ENCODE results near the gene FAM118B.
"Not testable (repeated sequence)": the region's sequence is repeated elsewhere in the genome, so short reads cannot be mapped to it uniquely, and the experiment has no call there.

Gene FAM118B

DNA sequence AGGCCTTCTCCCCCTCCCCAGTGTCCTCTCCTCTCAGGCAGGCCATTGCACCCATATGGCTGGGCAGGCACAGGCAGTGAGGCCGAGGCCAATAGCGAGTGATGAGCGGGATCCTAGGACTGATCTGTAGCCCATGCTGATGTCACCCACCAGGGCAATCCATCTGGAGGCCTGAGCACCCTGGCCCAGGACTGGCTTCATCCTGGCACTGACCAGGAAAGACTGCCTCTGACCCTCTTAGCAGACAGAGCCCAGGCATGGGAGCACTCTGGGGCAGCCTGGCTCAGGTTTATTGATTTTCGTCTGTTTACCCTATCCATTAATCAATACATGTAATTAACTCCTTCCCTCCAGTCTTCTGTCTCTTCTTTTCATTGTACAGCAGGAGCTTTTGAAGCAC, 66.2 kb downstream of the FAM118B start:
- DNase-seq = no peak

DNA sequence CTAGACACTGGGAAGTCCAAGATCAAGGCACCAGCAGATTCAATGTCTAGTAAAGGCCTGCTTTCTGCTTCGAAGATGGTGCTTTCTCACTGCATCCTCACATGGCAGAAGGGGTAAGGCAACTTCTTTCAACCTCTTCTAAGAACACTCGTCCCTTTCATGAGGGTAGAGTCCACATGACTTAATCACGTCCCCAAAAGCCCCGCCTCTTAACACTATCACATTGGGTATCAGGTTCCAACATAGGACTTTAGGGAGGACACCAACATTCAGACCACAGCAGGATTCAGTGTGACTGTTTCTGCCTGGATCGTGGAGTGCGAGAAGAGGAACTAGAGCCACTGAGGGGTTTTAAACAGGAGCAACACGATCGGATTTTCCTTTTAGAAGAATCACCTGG, 67.6 kb downstream of the FAM118B start:
- DNase-seq = no peak

DNA sequence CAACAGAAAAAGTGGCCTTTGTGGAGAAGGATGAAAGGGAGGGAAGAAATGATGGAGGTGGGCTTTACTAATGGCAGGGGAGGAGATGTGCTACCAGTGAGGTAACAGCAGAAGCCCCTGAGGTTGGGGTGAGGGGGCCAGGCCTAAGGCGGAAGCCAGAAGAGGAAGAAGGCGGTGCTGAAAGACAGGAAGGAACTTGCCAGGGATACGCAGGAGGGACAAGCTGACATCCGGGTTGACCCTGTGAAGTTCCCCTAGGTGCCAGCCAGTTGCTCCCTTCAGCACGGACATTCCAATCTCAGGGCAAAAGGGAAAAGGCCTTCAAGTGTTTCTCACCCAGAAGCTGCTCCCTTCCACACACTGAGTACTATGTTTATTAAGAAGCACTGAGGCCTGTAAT, 69.0 kb downstream of the FAM118B start:
- no peak for DNase-seq

DNA sequence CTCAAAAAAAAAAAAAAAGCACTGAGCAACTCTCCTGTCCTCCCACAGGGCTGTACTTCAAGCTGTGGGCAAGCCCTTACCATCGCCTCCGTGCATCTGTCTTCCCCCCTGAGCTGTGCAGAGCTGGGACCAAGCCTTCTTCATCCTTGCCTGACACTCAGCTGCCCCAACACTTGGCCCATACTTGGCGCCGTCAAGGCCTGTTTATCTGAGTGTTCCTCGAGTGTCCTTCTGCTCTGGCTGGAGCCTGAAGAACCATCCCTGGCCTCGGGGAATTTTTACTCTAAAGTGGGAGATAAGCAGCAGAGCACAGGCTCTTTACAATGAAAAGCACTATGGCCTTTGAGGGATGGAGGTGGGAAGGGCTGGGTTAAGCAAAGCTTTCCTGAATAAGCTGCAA, 69.7 kb downstream of the FAM118B start:
- DNase-seq = no peak

DNA sequence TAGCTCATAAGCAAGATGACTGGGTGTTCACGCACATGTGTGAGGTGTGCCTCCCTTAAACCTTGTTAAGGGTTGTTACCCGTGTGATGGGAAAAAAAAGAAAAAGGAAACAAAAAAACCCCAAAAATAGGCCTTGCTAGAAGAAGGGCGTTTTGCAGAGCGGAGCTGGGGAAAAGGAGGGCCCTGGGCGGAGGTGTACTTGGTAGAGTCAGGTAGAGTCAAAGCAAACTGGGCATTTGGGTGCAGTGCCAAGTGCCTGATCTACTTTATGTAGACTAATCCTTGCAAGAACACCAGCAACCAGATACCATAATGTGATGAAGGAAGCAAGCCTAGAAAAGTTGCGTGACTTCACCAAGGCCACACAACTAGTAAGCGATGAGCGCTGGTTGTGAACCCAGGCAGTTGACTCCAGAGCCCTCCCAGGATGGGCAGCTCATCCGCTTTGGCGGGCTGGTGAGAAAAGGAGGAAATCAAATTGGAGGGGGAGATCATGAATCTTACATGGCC, 70.1 kb downstream of the FAM118B start:
- DNase-seq = no peak

DNA sequence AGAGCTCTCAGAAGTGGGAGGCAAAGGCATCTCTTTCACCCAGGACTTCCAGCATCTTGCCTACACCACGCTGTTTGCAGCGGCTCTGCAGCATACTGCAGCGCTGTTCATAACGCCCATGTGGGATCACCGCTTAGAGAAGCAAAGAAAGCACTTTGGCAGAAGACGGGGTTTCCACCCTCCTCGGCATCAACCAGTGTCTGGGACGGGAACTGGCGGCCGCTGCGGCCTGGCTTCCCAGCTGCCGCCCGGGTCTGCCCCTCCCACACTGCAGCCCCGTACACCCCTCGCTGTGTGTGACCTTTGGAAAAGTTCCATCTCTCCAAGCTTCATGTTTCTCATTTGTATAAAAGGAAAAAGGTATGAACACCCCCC, 70.8 kb downstream of the FAM118B start:
- DNase-seq = peak; percentile 52

DNA sequence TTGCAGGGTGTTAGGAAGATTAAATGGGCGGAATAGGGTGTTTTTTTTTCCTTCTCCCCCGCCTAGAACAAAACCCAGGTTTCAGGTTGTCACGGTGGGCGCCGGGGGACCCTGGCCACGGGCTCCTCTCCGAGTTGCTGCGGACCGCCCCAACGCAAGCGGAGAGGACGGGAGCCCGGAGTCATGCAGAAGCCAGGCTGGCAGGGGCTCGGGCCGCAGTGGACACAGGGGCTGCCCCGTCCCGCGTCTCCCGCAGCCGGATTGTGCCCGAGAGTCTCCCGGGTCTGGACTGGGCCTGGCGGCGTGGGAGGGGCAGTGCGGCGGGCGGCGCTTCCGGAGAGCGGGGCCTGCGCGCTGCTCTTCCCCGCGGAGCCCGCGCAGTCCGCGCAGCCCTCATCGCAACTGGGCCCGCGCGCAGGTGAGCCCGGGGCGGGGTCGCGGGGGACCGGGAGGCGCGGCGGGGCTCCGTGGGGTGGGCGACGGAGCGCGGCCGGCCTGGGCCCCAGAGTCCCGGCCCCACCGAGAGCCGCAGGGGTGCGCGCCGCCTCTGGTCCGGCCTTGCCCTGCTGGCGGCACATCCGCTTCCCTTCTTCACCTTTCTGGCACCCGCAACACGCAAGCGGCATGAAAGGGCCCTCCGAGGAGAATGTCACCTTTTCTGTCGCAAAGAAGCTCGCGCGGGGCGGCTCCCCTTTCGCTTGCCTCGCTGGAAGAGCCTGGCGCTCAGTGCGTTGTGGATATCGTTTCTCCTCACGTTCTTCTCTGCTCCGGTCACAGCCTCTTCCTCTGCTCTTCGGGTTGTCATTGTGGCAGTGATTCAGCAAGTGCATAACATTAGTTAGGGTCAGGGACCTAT, 71.4 kb downstream of the FAM118B start, which contains the start of gene TIRAP:
TSS of gene TIRAP (plus strand) at position 358 of the 856 bp plus-strand sequence. CDS start 7,802 bp downstream, outside the sequence.
- DNase-seq = peak; percentile 71

DNA sequence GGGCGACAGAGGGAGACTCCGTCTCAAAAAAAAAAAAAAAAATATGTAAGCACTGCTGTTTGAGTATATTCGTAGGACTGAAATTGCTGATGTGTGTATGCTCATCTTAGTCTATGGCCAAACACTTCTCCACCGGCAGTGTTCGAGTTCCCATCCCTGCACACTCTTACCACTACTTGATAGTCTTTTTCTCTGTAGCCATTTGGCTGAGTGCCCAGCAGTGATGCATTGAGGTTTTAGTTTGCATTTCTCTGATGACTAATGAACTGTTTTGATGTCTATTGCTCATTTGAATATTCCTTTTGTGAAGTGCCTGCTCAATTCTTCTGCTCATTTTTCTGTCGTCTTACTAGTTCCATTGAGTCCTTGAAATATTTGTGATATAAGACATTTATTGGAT, 73.2 kb downstream of the FAM118B start:
- DNase-seq = peak; percentile 76

DNA sequence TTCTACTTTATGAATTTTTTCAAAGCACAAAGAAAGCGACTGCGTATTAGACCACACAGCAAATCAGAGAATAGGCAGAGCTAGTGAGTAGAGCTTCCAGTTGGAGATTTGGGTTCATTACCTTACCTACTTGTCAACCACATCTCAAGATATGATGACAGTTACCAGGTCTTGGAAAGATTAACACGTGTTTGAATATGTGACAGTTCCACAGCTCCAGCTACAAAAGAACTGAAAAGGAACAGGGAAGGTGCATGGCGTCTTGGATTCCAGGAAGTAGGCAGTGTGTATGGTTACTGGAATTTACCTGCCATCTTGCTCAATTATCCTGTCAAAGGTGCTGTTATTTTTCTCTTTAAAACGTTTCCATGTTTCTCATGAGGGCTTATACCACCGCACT, 76.7 kb downstream of the FAM118B start:
- no peak for DNase-seq

DNA sequence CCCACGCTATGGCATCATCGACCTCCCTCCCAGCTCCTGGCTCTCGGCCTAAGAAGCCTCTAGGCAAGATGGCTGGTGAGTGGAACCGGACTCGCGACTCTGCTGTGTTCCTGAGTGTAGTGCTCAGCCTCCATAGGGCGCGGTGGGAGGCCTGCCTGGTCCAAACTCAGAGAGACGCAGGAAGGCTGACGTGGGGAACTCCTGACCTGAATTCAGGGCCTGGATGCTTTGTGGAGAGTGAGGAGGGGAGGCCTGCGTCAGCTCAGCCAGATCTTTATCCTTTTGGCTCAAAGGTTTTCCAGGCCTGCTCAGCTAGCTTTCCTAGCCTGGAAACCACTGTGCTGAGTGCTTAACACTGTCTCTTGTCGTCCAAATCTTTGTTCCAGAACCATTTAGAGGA, 79.3 kb downstream of the FAM118B start:
- DNase-seq = no peak

DNA sequence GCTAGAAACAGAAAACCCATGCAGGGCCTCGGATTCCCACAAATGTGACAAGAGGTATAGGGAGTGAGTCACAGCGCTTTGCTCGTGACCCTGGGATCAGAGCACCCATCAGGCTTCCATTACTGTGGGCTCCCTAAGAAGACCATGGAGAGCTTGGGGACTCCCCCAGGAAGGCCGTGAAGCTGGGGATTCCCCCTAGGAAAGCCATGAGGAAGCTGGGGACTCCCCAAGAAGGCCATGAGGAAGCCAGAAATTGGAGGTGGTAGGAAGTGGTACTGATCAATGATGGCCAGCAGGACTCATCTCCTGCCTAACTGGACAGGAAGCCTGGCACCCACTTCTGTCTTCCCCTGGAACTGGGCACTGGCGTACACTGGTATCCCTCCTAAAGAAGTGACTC, 82.1 kb downstream of the FAM118B start:
- DNase-seq = no peak

DNA sequence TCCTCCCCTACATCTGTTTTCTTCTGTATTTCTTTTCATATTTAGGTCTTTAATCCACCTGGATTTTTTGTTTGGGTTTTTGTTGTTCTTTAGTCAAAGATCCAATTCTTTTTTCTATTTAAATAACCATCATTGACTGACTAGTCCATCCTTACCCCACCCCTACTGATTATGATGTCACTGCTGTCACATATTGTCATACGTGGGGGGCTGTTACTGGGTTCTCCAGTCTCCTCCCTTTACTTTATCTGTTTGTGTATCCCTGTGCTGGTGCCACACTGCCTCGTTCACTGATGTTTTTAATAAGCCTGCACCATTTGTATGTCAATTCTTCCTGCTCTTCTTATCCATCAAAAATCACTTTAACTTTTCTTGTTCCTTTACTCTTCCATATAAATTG, 85.4 kb downstream of the FAM118B start:
- DNase-seq = no peak

DNA sequence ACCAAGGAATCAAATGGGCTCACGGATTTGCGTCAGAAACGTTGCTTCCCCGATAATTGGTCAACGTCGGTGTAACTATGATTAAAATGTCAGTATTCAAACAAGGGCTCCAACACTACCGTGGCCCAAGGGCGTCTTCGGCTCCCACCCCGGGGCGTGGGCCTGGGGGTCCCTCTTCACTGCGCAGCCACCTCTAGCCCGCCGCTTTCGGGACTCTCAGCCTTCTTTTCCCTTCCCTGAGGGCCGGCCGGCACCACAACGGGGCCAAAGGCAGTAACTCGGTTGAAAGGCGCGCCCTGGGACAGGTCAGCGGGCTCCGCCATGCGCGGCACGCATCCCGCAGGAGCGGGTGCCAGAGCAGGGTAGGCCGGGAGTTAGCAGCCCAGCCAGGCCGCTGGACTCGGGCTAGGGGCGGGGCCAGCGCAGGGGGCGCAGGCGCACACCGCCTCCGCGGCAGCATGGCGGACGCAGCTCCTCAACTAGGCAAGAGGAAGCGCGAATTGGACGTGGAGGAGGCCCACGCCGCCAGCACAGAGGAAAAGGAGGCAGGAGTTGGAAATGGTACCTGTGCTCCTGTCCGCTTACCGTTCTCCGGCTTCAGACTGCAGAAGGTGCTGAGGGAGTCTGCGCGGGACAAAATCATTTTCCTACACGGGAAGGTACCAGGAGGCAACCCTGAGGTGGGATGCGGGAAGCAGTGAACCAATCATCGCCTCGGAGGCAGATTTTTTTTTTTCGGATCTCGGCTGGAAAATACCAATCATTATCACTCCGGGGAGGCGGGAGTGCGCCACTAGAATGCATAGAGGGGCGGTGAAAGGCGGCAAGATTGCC, 92.3 kb downstream of the FAM118B start, which contains the start of gene DCPS:
TSS of gene DCPS (plus strand) at position 438 of the 834 bp plus-strand sequence. CDS start at position 459, 21 bp downstream.
- peak; percentile 91 for DNase-seq

DNA sequence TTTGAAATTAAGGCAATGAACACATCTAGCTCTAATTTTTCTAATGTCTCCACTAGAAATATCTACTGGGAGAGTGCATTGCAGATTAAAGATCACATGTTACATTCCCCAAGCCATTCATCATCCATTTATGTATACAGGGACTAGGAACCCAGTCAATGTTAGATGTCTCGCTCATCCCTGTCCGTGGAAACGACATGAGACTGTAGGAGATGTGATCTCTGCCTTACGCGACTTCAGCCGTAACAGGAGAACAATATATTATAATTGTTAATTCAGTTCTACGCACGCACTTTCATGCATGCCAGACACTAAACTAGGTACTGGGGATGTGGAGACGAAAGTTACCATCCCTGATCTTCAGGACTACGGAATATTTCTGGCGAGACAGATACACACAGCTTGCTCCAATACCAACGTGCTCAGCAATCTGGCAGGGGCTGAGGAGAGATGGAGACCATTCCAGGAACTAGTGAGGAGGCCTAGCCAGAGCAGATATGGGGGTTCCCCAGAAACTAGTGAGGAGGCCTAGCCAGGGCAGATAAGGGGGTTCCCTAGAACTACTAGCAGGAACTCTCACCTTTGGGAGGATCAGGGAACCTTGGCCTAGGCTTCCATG, 93.0 kb downstream of the FAM118B start:
- DNase-seq = no peak

DNA sequence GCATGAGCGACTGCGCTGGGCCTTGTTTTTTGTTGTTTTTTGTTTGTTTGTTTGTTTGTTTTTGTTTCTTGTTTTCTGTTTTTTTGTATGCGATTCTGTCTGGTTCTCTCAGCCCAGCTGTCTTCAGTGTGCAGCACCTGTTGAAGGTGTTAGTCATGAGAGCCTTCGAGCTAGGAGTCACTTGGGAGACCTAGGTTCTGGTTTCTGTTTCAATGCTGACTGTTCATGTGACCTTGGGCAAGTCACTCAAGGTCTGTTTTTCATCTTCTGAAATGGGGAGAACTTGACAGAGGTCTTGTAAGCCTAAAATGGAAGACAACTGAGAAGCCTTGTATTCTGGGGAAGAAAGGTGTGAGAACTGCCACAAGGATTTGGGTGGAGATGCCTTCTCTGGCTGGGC, 94.1 kb downstream of the FAM118B start:
- no peak for DNase-seq

DNA sequence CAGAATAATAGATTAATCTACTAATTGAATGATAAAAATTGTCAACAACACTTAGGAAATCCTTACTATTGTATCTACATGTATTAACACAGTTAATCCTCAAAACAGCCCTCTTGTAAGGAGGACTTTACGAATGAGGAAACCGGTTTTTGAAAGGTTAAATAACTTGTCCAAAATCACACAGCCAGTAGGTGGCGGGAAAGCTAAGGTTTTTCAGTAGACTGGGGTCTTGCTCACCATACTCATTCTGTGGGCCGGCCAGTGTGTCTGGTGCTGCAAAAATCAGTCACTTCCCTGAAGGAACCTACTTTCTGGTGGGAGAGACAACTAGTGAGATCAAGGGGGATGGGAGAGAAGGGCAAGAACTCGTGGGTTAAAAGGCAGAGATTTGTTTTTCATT, 96.1 kb downstream of the FAM118B start:
- no peak for DNase-seq

DNA sequence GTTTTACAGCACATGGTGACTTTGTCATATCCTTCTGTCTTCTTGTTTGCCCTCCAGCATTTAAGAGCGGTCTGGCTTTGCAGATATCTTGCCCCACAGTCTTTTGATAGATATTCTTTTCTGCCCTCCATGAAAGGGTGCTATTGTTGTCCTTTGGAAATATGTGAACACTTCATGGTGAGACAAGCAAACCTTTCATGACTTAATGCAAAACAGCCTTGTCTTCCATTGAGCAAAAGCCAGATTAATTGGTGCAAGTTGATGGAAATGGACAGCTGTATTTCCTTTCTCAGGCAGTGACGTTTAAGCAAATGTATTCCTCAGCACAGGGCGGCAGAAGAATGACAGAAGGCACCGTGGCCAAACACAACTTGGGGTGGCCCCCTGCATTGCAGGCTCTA, 96.7 kb downstream of the FAM118B start:
- DNase-seq = no peak

DNA sequence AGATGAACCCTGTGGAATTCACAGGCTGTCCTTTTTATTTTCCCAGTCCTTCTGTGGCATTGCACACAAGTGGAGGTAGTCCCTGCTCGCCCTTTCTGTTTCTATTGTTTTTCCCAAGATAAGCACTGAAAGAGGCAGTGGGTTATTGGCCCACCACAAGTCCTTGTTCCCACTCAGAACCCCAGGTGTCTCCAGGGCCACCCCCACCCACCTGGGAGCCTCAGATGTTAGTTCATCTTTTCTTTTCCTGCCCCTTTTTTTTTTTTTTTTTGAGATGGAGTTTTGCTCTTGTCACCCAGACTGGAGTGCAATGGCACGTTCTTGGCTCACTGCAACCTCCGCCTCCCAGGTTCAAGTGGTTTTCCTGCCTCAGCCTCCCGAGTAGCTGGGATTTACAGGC, 97.2 kb downstream of the FAM118B start:
- DNase-seq = not testable (repeated sequence)

DNA sequence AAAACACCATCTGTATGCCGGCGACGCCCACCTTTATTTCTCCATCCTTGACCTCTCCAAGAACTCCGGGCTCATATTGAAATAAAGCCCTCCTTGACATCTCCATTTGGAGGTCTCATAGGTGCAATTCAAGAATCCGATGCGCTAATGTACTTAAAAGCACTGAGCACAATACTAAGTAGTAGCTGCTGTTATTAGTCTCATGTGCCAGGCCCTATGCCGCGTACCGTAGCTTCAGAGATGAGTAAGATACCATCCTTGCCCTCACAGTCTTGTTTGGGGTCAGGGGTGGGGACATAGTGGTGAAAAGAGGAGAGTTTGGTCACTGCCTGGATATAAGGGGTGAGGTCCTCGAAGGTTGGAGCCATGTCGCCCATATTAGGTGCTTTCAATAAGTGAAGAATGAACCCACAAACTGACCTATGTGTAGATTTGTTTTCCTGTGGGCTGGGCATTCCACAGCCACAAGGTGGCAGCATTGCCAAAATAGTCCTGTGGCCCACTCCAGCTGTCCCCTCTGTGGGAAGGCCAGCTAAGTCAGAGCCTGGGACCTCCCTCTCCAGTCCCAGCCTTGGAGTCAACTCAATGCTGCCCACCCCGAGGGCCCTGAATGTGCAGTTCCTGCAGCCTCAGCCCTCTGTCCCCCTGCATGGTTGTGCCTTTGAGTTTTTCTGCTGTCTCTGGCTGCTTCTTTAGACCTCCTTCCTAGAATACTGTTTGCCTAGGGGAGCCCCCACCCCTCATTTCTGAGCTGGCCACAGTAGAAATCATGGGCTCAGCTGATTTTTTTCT, 98.8 kb downstream of the FAM118B start:
- DNase-seq = peak; percentile 66

DNA sequence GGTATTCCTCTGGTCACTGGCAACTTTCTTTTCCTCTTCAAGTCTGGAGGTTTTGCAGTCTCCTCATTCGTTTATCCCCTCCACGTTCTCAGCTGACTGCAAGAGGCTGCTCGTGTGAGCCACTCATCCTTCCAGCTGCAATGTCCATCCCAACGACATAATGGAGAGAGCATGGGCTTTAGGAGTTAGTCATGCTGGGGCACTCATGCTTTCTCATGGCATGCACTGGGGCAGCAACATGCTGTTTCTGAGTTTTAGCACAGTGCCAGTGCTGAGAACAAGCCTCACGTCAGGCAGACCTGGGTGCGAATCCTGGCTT, 99.4 kb downstream of the FAM118B start:
- DNase-seq = no peak

DNA sequence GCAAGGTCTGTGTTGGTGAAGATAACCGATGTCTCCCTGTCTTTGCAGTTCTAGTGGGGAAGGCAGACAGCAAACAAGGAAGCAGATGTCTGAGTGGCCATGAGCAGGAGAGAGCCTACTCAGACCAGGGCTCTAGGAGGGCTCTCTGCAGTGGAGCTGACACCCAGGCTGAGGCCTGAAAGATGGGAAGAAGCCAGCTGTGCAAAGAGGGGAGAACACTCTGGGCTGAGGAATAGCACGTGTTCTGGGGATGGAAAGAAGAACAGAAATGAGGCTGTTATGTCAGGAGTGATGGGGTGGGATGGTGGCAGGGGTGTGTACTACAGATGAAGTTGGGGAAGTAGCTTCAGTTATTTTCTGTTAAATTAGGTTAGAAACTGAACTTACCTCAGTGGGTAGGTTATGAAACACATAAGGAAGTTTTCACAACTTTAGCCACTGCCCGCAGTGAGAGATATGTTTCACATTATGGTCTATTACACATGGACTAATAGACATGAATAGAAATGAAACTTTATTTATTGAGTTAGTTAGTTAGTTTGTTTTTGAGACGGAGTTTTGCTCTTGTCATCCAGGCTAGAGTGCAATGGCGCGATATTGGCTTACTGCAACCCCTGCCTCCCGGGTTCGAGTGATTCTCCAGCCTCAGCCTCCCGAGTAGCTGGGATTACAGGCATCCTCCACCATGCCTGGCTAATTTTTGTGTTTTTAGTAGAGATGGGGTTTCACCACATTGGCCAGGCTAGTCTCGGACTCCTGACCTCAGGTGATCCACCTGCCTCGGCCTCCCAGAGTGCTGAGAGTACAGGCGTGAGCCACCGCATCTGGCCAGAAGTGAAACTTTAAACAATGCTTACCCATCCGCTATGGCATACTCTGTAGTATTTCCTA, 100.1 kb downstream of the FAM118B start:
- DNase-seq = no peak
